CD4-positive, alpha-beta memory T cell (primary cell): ENCODE measurements around the gene TOP3B. TPM values are rescaled to one million over a fixed set of nuclear protein-coding genes. Genes with fewer than 3 reads are reported as not detected.

ENCODE experiments used
- CTCF ChIA-PET: fragments of 350-600 bp; sonication (Branson Sonifier 250); formaldehyde crosslinking; loops from one replicate; lab custom pipeline; 2021; ENCODE audit warnings: inconsistent platforms; ENCODE audit not compliant: partially characterized antibody; lab: Charles Lee
- POLR2A ChIA-PET: fragments of 350-600 bp; sonication (Branson Sonifier 250); formaldehyde crosslinking; loops from one replicate; lab custom pipeline; 2021; ENCODE audit not compliant: partially characterized antibody; lab: Charles Lee
- DNase-seq, 5 donors: peaks; one replicate each; pipeline versions ENCODE4 v3.0.0 to v3.0.0-alpha.2; 2020 to 2022; ENCODE audit warnings: mixed read lengths in 1 of 5
- H3K27ac ChIP-seq: one replicate; pipeline ENCODE4 v1.7.0; 2013; ENCODE audit warnings: low read depth, low read length
- H3K27me3 ChIP-seq: 2 replicates; pipeline ENCODE4 v1.7.0; 2013; ENCODE audit warnings: mild to moderate bottlenecking, low read length, moderate library complexity; ENCODE audit not compliant: insufficient read depth
- H3K36me3 ChIP-seq: 2 replicates; pipeline ENCODE4 v1.7.0; 2013; ENCODE audit warnings: mild to moderate bottlenecking, low read length, moderate library complexity; ENCODE audit not compliant: insufficient read depth
- H3K4me1 ChIP-seq: 2 replicates; pipeline ENCODE4 v1.7.0; 2013; ENCODE audit warnings: mild to moderate bottlenecking, low read length, moderate library complexity; ENCODE audit not compliant: insufficient read depth
- H3K4me3 ChIP-seq, 2 donors: one replicate each; pipeline ENCODE4 v1.7.0; 2013; ENCODE audit warnings: low read length in 2 of 2, mild to moderate bottlenecking in 1 of 2
- H3K9me3 ChIP-seq, 2 donors: one replicate each; pipeline ENCODE4 v1.7.0; 2013; ENCODE audit warnings: low read length in 2 of 2, control low read depth in 1 of 2; ENCODE audit not compliant: control insufficient read depth in 1 of 2
- H3K27ac Mint-ChIP-seq, 7 donors: one replicate each; pipeline ENCODE4 v1.8.0; 2020 to 2021; ENCODE audit warnings: mixed read lengths in 7 of 7, mild to moderate bottlenecking in 6 of 7, inconsistent platforms in 3 of 7, moderate library complexity in 3 of 7
- H3K27me3 Mint-ChIP-seq, 2 donors: one replicate each; pipeline ENCODE4 v1.8.0; 2020 to 2021; ENCODE audit warnings: mixed read lengths in 2 of 2
- H3K36me3 Mint-ChIP-seq, 2 donors: one replicate each; pipeline ENCODE4 v1.8.0; 2020 to 2021; ENCODE audit warnings: mixed read lengths in 2 of 2, inconsistent platforms in 1 of 2, mild to moderate bottlenecking in 1 of 2
- H3K4me1 Mint-ChIP-seq, 4 donors: one replicate each; pipeline ENCODE4 v1.8.0; 2020 to 2021; ENCODE audit warnings: mixed read lengths in 4 of 4, mild to moderate bottlenecking in 1 of 4
- H3K4me3 Mint-ChIP-seq, 8 donors: one replicate each; pipeline ENCODE4 v1.8.0; 2020 to 2021; ENCODE audit warnings: mixed read lengths in 8 of 8, mild to moderate bottlenecking in 7 of 8, moderate library complexity in 6 of 8, inconsistent platforms in 3 of 8
- H3K9me3 Mint-ChIP-seq, 8 donors: one replicate each; pipeline ENCODE4 v1.8.0; 2020 to 2021; ENCODE audit warnings: mixed read lengths in 8 of 8, mild to moderate bottlenecking in 5 of 8, inconsistent platforms in 3 of 8, moderate library complexity in 1 of 8
- intact Hi-C: fragments of 100-400 bp; cut with micrococcal nuclease; formaldehyde crosslinking; loops from one replicate; pipeline ENCODE4 v1.15.1; 2023
- polyA plus RNA-seq, 2 donors: library from polyadenylated mRNA; unstranded; fragments of 300-500 nt; fragmentation: Illumina TruSeq; gene quantifications; one replicate each; pipeline ENCODE4 v1.2.3, GENCODE V29; 2021
- total RNA-seq, 2 experiments: library from RNA; stranded (reverse); gene quantifications; one replicate each; pipeline ENCODE4 v1.2.3, GENCODE V29; 2021

TOP3B gene
- total and polyA plus RNA-seq, 4 experiments from 2014 or later = 8.6 to 81.1 (median 46.9) TPM

- ChIA-PET POLR2A (interaction anchor here (0.7 kb wide), 1 partner anchor 42 kb away, joined by 4 read pairs; no protein-coding TSS in a partner anchor), CTCF (interaction anchor here (1.1 to 7.1 kb wide), 3 partner anchors 13 to 21 kb away, joined by 3 to 85 read pairs (median 4); no protein-coding TSS in a partner anchor)
- Histone ChIP-seq H3K27me3 (no peaks in the 10 kb centered on the region), H3K4me1 (peaks cover 34% of the 10 kb centered on the region), H3K27ac (no peak overlapping the region), H3K36me3 (no peaks in the 10 kb centered on the region), H3K4me3 (no peak overlapping the region), H3K9me3 (no peaks in the 10 kb centered on the region)
- Mint-ChIP-seq H3K27ac (no peak overlapping the region), H3K9me3 (no peaks in the 10 kb centered on the region), H3K36me3 (no peaks in the 10 kb centered on the region), H3K4me3 (peak overlapping the region in 7 of 8 donors; percentile 51 to 88 (median 83)), H3K27me3 (no peaks in the 10 kb centered on the region), H3K4me1 (peaks cover 11 to 31% (median 12%) of the 10 kb centered on the region in 4 donors)
- intact Hi-C loops = no loop called here
- DNase-seq = no peak
Measured at GRCh38 chr22:21951062-21951461, 31.5 kb downstream of the TOP3B start.

DNA sequence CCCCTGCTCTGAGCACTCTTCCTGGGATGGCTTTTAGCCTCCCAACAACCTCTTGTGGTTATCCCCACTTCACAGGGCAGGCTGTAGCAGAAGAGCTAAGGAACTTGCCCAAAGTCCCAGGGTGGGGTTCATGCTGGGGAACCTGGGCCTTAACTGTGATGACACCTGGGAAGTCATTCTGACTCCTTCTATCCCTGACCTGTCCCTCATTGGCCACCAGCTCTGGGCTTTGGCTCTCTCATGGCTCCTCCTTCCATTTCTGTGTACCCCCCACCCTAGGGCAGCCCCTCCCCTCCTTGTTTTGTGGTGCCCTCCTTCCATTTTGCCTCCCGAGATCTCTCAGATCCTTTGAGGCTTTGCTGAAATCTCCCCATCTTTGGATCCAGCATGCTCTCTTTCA is 32.6 kb downstream of the TOP3B start:
- Histone ChIP-seq H3K4me1 (peaks cover 34% of the 10 kb centered on the region), H3K9me3 (no peaks in the 10 kb centered on the region), H3K36me3 (peaks cover 6% of the 10 kb centered on the region), H3K27ac (no peak overlapping the region), H3K27me3 (no peaks in the 10 kb centered on the region), H3K4me3 (no peak overlapping the region)
- CTCF ChIA-PET = interaction anchor here (1.1 to 7.1 kb wide), 3 partner anchors 12 to 23 kb away, joined by 3 to 85 read pairs (median 4); no protein-coding TSS in a partner anchor
- Mint-ChIP-seq H3K36me3 (peaks cover 3 to 5% of the 10 kb centered on the region in 2 donors), H3K9me3 (no peaks in the 10 kb centered on the region), H3K27ac (no peak overlapping the region), H3K4me1 (peaks cover 11 to 31% (median 12%) of the 10 kb centered on the region in 4 donors), H3K27me3 (no peaks in the 10 kb centered on the region), H3K4me3 (no peak overlapping the region)
- DNase-seq = no peak
- POLR2A ChIA-PET = interaction anchor here (1.5 kb wide), 1 partner anchor 14 kb away, joined by 4 read pairs; no protein-coding TSS in a partner anchor
- intact Hi-C loops = no loop called here

DNA sequence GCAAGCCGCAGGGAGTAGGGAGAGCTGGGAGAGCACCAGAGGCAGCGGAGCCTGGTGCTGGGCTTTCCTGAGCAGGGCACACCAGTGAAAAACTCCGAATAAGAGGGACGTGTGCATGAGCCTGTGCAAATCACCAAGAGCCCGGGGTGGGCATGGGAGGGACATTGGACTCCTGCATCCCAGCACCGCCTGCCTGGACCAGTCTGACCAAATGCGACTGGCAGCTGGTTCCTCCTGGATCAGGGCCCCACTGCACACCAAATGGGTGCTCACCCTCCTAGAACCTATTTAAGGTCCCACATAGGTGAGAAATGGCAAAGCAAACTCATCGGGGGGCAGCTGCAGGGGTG is 33.0 kb downstream of the TOP3B start:
- peaks cover 11 to 31% (median 12%) of the 10 kb centered on the region in 4 donors for H3K4me1 Mint-ChIP-seq
- H3K27me3 ChIP-seq = no peaks in the 10 kb centered on the region
- no peaks in the 10 kb centered on the region for H3K27me3 Mint-ChIP-seq
- intact Hi-C loops = no loop called here
- H3K36me3 Mint-ChIP-seq = peaks cover 6 to 9% of the 10 kb centered on the region in 2 donors
- H3K9me3 Mint-ChIP-seq = no peaks in the 10 kb centered on the region
- H3K27ac ChIP-seq = no peak overlapping the region
- H3K27ac Mint-ChIP-seq = no peak overlapping the region
- no peak overlapping the region for H3K4me3 Mint-ChIP-seq
- H3K36me3 ChIP-seq = peaks cover 6% of the 10 kb centered on the region
- H3K4me1 ChIP-seq = peaks cover 34% of the 10 kb centered on the region
- DNase-seq = no peak
- H3K4me3 ChIP-seq = no peak overlapping the region
- CTCF ChIA-PET = interaction anchor here (7.1 kb wide), 1 partner anchor 11 kb away, joined by 85 read pairs; no protein-coding TSS in a partner anchor
- POLR2A ChIA-PET = interaction anchor here (1.5 kb wide), 1 partner anchor 13 kb away, joined by 4 read pairs; no protein-coding TSS in a partner anchor
- no peaks in the 10 kb centered on the region for H3K9me3 ChIP-seq

GRCh38 chr22:21948824-21949568 is 33.6 kb downstream of the TOP3B start:
- no peak overlapping the region for H3K27ac ChIP-seq
- Mint-ChIP-seq H3K4me3 (no peak overlapping the region), H3K36me3 (peaks cover 6 to 9% of the 10 kb centered on the region in 2 donors), H3K27me3 (no peaks in the 10 kb centered on the region), H3K27ac (peak overlapping the region in 1 of 7 donors; percentile 57), H3K9me3 (no peaks in the 10 kb centered on the region), H3K4me1 (peaks cover 11 to 31% (median 12%) of the 10 kb centered on the region in 4 donors)
- H3K4me1 ChIP-seq = peaks cover 34% of the 10 kb centered on the region
- peaks cover 6% of the 10 kb centered on the region for H3K36me3 ChIP-seq
- POLR2A ChIA-PET = interaction anchor here (1.5 kb wide), 1 partner anchor 13 kb away, joined by 4 read pairs; no protein-coding TSS in a partner anchor
- intact Hi-C loops = no loop called here
- no peak for DNase-seq
- no peaks in the 10 kb centered on the region for H3K27me3 ChIP-seq
- CTCF ChIA-PET = interaction anchor here (7.1 kb wide), 1 partner anchor 11 kb away, joined by 85 read pairs; no protein-coding TSS in a partner anchor
- H3K9me3 ChIP-seq = no peaks in the 10 kb centered on the region
- no peak overlapping the region for H3K4me3 ChIP-seq

DNA sequence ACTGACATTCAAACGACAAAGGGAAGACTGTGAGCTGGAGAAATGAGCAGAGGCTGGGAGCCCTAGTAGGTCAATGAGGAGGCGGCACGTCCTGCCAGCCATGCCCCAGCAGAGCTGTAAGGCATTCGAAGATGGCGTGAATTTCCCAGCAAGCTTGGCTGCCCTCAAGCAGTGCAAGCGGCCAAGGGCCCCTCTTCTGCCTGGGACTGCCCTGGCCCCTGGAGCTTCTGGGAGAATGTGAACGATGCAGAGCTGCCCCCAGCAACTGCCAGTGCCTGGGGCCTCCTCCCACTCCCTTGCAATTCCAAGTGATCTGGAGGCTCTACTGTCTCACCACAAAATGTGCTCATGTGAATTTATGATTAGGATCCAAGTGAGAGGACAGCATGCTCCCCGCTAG is 34.2 kb downstream of the TOP3B start:
- Mint-ChIP-seq H3K4me1 (peaks cover 11 to 31% (median 12%) of the 10 kb centered on the region in 4 donors), H3K27ac (peak overlapping the region in 1 of 7 donors; percentile 57), H3K27me3 (no peaks in the 10 kb centered on the region), H3K4me3 (no peak overlapping the region), H3K9me3 (no peaks in the 10 kb centered on the region), H3K36me3 (peaks cover 6 to 9% of the 10 kb centered on the region in 2 donors)
- Histone ChIP-seq H3K27ac (no peak overlapping the region), H3K36me3 (peaks cover 6% of the 10 kb centered on the region), H3K27me3 (no peaks in the 10 kb centered on the region), H3K4me3 (no peak overlapping the region), H3K4me1 (peaks cover 34% of the 10 kb centered on the region), H3K9me3 (no peaks in the 10 kb centered on the region)
- ChIA-PET POLR2A (no interaction called here), CTCF (interaction anchor here (7.1 kb wide), 1 partner anchor 10 kb away, joined by 85 read pairs; no protein-coding TSS in a partner anchor)
- DNase-seq = no peak
- intact Hi-C loops = no loop called here

- no peak for DNase-seq
- peaks cover 6 to 9% of the 10 kb centered on the region in 2 donors for H3K36me3 Mint-ChIP-seq
- no peak overlapping the region for H3K27ac ChIP-seq
- H3K4me1 ChIP-seq = peaks cover 35% of the 10 kb centered on the region
- H3K27me3 Mint-ChIP-seq = no peaks in the 10 kb centered on the region
- H3K9me3 ChIP-seq = no peaks in the 10 kb centered on the region
- H3K36me3 ChIP-seq = peaks cover 6% of the 10 kb centered on the region
- H3K27ac Mint-ChIP-seq = peak overlapping the region in 4 of 7 donors; percentile 25 to 47 (median 26)
- H3K4me3 Mint-ChIP-seq = no peak overlapping the region
- POLR2A ChIA-PET = interaction anchor here (0.6 kb wide), 1 partner anchor 30 kb away, joined by 4 read pairs; no protein-coding TSS in a partner anchor
- no peak overlapping the region for H3K4me3 ChIP-seq
- intact Hi-C loops = no loop called here
- H3K9me3 Mint-ChIP-seq = no peaks in the 10 kb centered on the region
- no peaks in the 10 kb centered on the region for H3K27me3 ChIP-seq
- H3K4me1 Mint-ChIP-seq = peaks cover 15 to 34% (median 17%) of the 10 kb centered on the region in 4 donors
- CTCF ChIA-PET = interaction anchor here (7.1 kb wide), 1 partner anchor 9 kb away, joined by 85 read pairs; no protein-coding TSS in a partner anchor
Measured at GRCh38 chr22:21947040-21948014, 35.3 kb downstream of the TOP3B start.
